VCaP (cell line): ENCODE data around the gene LPCAT1.

ENCODE experiments used
- H3K27ac ChIP-seq: fragments of 450-650 bp; 2 replicates; pipeline ENCODE4 v1.5.1; 2017
- TF ChIP-seq, protein P1 (sequence below): fragments of 450-650 bp; conservative IDR thresholded peaks from 2 replicates; pipeline ENCODE4 v1.5.1; 2017; ENCODE audit warnings: mild to moderate bottlenecking, moderate library complexity

Gene LPCAT1

DNA sequence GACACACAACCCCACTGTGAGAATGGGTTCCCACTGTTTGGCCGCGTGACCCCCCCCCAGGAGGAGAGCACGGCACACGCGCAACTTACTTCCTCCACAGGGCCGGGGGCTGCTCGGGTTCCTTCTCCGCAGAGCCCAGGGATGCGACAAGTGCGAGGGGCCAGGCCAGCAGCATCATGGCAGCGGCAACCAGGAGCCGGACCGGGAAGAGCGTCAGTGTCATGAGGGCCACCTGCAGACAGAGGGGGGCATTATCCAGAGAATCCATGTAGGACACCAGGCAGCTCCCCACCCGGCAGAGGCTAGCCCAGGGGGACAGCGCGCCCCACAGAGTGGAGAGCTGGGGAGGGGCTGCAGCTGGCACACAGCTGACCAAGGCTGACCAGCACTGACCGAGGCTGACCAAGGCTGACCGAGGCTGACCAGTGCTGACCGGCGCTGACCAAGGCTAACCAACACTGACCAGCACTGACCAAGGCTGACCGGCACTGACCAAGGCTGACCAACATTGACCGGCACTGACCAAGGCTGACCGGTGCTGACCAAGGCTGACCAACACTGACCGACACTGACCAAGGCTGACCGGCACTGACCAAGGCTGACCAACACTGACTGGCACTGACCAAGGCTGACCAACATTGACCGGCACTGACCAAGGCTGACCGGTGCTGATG lies 22.3 kb downstream of the LPCAT1 start:
- TF ChIP-seq, protein P1, sequence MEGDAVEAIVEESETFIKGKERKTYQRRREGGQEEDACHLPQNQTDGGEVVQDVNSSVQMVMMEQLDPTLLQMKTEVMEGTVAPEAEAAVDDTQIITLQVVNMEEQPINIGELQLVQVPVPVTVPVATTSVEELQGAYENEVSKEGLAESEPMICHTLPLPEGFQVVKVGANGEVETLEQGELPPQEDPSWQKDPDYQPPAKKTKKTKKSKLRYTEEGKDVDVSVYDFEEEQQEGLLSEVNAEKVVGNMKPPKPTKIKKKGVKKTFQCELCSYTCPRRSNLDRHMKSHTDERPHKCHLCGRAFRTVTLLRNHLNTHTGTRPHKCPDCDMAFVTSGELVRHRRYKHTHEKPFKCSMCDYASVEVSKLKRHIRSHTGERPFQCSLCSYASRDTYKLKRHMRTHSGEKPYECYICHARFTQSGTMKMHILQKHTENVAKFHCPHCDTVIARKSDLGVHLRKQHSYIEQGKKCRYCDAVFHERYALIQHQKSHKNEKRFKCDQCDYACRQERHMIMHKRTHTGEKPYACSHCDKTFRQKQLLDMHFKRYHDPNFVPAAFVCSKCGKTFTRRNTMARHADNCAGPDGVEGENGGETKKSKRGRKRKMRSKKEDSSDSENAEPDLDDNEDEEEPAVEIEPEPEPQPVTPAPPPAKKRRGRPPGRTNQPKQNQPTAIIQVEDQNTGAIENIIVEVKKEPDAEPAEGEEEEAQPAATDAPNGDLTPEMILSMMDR: no peak

GRCh38 chr5:1500411-1501091 lies 23.2 kb downstream of the LPCAT1 start:
- TF ChIP-seq, protein P1: no peak
- H3K27ac ChIP-seq: peak overlapping the region; percentile 45

More for the DNA sequence above, 22.3 kb downstream of the LPCAT1 start:
- H3K27ac ChIP-seq: no peak overlapping the region

- peak overlapping the region; percentile 45 for H3K27ac ChIP-seq
These were observed 23.9 kb downstream of the LPCAT1 start for GRCh38 chr5:1499851-1500250.

GRCh38 chr5:1498623-1499416 lies 24.9 kb downstream of the LPCAT1 start:
- H3K27ac ChIP-seq: no peak overlapping the region
- TF ChIP-seq, protein P1: no peak

More at GRCh38 chr5:1499851-1500250, 23.9 kb downstream of the LPCAT1 start:
- TF ChIP-seq, protein P1: no peak

DNA sequence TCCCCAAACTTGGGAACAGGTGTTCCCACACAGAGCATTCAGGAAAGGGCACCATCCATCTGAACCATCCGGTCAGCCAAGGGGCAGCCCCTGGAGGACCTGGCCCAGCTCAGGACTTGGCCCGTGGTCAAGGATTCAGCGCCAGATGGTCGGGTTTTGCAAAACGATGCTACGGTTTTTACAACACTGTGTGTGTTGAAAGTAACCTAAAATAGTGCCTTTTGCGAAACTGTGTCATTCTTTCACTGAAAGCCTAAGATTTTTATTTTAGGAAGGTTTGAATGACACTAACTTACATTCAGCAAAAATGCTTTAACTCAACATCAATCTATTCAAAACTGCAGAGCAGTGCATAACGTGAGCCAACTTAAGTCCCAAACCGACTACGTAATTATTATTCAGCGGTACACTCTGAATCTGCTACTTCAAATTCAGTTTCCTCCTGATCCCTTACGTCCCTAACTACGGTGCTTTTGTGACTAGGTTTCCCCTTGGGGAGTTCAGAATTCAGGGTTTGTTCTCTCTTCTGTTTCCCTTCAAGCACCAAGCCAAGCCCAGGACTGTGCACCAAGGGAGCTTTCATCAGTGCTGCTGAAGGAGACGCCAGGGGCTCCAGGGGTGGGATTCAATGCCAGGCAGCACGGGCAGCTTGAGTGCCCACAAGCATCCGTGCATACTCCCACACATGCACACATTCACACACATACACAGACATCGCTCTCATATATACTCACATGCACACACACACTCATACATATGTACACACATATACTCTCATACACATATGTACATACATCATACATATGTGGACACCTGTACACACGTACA lies 25.8 kb downstream of the LPCAT1 start:
- H3K27ac ChIP-seq: no peak overlapping the region
- TF ChIP-seq, protein P1: no peak

DNA sequence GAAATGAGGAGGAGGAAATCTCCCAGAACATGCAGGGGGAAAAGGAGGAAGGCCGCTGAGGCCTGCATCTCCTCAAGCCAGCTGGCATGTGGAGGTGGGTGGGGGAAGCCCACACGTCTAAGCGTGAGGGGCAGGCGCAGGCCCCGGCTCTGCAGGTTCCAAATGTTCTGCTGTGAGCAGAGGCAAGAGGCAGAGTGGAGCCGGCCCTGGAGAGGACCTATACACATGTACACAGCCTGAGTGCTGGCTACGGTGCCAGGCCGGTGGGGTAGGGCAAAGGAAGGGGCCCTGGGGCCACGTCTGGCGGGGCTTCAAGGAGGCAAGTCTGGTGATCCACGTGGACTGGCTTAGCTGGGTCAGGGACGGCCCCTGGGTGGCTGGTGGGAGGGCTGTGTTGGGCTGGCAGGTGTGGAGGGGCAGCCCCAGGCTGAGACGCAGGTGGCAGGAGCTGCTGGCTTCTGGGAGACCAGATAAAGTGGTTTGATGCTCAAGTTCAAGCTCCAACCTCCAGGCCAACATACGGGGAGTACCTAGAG lies 26.4 kb downstream of the LPCAT1 start:
- H3K27ac ChIP-seq: no peak overlapping the region
- TF ChIP-seq, protein P1: no peak
